Measurements from ENCODE around the gene NFU1. TPM values are rescaled to one million over a fixed set of nuclear protein-coding genes. Genes with fewer than 3 reads are reported as not detected.

The NFU1 gene
- total RNA-seq = 10 to 100 TPM; 17.8 to 23.2 TPM
- total RNA-seq = 15.0 to 19.6 reads per million in 2 donors

GRCh38 chr2:69436938-69437750, at the start of gene NFU1:
Gene NFU1 (minus strand): TSS chr2:69437435. CDS start chr2:69437422, 13 bp downstream.
- DNase-seq (peak; percentile 69 to 75 (median 71)), ATAC-seq (peak; percentile 83)
- H3K36me3 Mint-ChIP-seq (ENCODE audit: low read depth) = no peaks in the 10 kb centered on the region
- H3K27me3 Mint-ChIP-seq = no peaks in the 10 kb centered on the region
- H3K4me3 Mint-ChIP-seq = peak within 1 kb of the TSS; percentile 93
- peak within 1 kb of the TSS; percentile 97 for H3K27ac Mint-ChIP-seq
- H3K9me3 ChIP-seq (ENCODE audit: control insufficient read depth, low read length, poor library complexity, severe bottlenecking) = no peaks in the 10 kb centered on the region
- H3K4me1 Mint-ChIP-seq = peaks cover 15% of the 10 kb centered on the region

GRCh38 chr2:69483696-69484095, 46.5 kb upstream of the NFU1 start:
- DNase-seq (no peak), ATAC-seq (no peak)
- H3K27me3 Mint-ChIP-seq = no peaks in the 10 kb centered on the region
- peak overlapping the region; percentile 51 for H3K27ac Mint-ChIP-seq
- H3K4me1 Mint-ChIP-seq = peaks cover 17% of the 10 kb centered on the region
- no peaks in the 10 kb centered on the region for H3K9me3 ChIP-seq (ENCODE audit: control insufficient read depth, low read length, poor library complexity, severe bottlenecking)
- H3K4me3 Mint-ChIP-seq = no peak overlapping the region
- peaks cover 4% of the 10 kb centered on the region for H3K36me3 Mint-ChIP-seq (ENCODE audit: low read depth)

GRCh38 chr2:69483024-69483423, 45.8 kb upstream of the NFU1 start:
- DNase-seq = no peak
- Mint-ChIP-seq H3K4me3 (no peak overlapping the region), H3K4me1 (peaks cover 19% of the 10 kb centered on the region), H3K27me3 (no peaks in the 10 kb centered on the region), H3K27ac (peak overlapping the region; percentile 51), H3K36me3 (ENCODE audit: low read depth) (peaks cover 4% of the 10 kb centered on the region)
- no peak for ATAC-seq
- H3K9me3 ChIP-seq (ENCODE audit: control insufficient read depth, low read length, poor library complexity, severe bottlenecking) = no peaks in the 10 kb centered on the region

GRCh38 chr2:69482471-69482870, 45.2 kb upstream of the NFU1 start:
- peaks cover 23% of the 10 kb centered on the region for H3K4me1 Mint-ChIP-seq
- no peaks in the 10 kb centered on the region for H3K27me3 Mint-ChIP-seq
- peak overlapping the region; percentile 51 for H3K27ac Mint-ChIP-seq
- peaks cover 4% of the 10 kb centered on the region for H3K36me3 Mint-ChIP-seq (ENCODE audit: low read depth)
- H3K4me3 Mint-ChIP-seq = no peak overlapping the region
- no peak for ATAC-seq
- no peak for DNase-seq
- no peaks in the 10 kb centered on the region for H3K9me3 ChIP-seq (ENCODE audit: control insufficient read depth, low read length, poor library complexity, severe bottlenecking)

- Mint-ChIP-seq H3K27ac (no peak overlapping the region), H3K4me1 (peaks cover 29% of the 10 kb centered on the region), H3K4me3 (no peak overlapping the region), H3K36me3 (ENCODE audit: low read depth) (peaks cover 4% of the 10 kb centered on the region), H3K27me3 (no peaks in the 10 kb centered on the region)
- DNase-seq (no peak), ATAC-seq (no peak)
- no peaks in the 10 kb centered on the region for H3K9me3 ChIP-seq (ENCODE audit: control insufficient read depth, low read length, poor library complexity, severe bottlenecking)
These were observed 44.2 kb upstream of the NFU1 start for GRCh38 chr2:69481421-69481820.

- H3K9me3 ChIP-seq (ENCODE audit: control insufficient read depth, low read length, poor library complexity, severe bottlenecking) = no peaks in the 10 kb centered on the region
- ATAC-seq = no peak
- Mint-ChIP-seq H3K4me1 (peaks cover 30% of the 10 kb centered on the region), H3K4me3 (no peak overlapping the region), H3K36me3 (ENCODE audit: low read depth) (peaks cover 8% of the 10 kb centered on the region), H3K27ac (peak overlapping the region; percentile 81), H3K27me3 (no peaks in the 10 kb centered on the region)
- DNase-seq = no peak
These were observed 40.4 kb upstream of the NFU1 start for GRCh38 chr2:69477627-69478026.

GRCh38 chr2:69474688-69475087, 37.5 kb upstream of the NFU1 start:
- Mint-ChIP-seq H3K4me3 (no peak overlapping the region), H3K36me3 (ENCODE audit: low read depth) (peaks cover 11% of the 10 kb centered on the region), H3K27ac (no peak overlapping the region), H3K27me3 (no peaks in the 10 kb centered on the region), H3K4me1 (peaks cover 31% of the 10 kb centered on the region)
- H3K9me3 ChIP-seq (ENCODE audit: control insufficient read depth, low read length, poor library complexity, severe bottlenecking) = no peaks in the 10 kb centered on the region
- ATAC-seq (no peak), DNase-seq (no peak)

- Mint-ChIP-seq H3K4me3 (no peak overlapping the region), H3K4me1 (peaks cover 20% of the 10 kb centered on the region), H3K27me3 (no peaks in the 10 kb centered on the region), H3K27ac (peak overlapping the region; percentile 32), H3K36me3 (ENCODE audit: low read depth) (peaks cover 9% of the 10 kb centered on the region)
- ATAC-seq (no peak), DNase-seq (no peak)
- H3K9me3 ChIP-seq (ENCODE audit: control insufficient read depth, low read length, poor library complexity, severe bottlenecking) = no peaks in the 10 kb centered on the region
These were observed 34.6 kb upstream of the NFU1 start for GRCh38 chr2:69471793-69472192.

GRCh38 chr2:69470911-69471310, 33.7 kb upstream of the NFU1 start:
- Mint-ChIP-seq H3K36me3 (ENCODE audit: low read depth) (peaks cover 14% of the 10 kb centered on the region), H3K27ac (no peak overlapping the region)
- ATAC-seq = no peak

GRCh38 chr2:69469784-69470183, 32.5 kb upstream of the NFU1 start:
- no peak overlapping the region for H3K4me3 Mint-ChIP-seq
- ATAC-seq = no peak
- no peaks in the 10 kb centered on the region for H3K27me3 Mint-ChIP-seq
- H3K27ac Mint-ChIP-seq = no peak overlapping the region
- peaks cover 8% of the 10 kb centered on the region for H3K36me3 Mint-ChIP-seq (ENCODE audit: low read depth)
- no peaks in the 10 kb centered on the region for H3K9me3 ChIP-seq (ENCODE audit: control insufficient read depth, low read length, poor library complexity, severe bottlenecking)
- no peak for DNase-seq
- peaks cover 16% of the 10 kb centered on the region for H3K4me1 Mint-ChIP-seq

More at GRCh38 chr2:69470911-69471310, 33.7 kb upstream of the NFU1 start:
- no peaks in the 10 kb centered on the region for H3K9me3 ChIP-seq (ENCODE audit: control insufficient read depth, low read length, poor library complexity, severe bottlenecking)
- Mint-ChIP-seq H3K4me1 (peaks cover 19% of the 10 kb centered on the region), H3K4me3 (no peak overlapping the region), H3K27me3 (no peaks in the 10 kb centered on the region)
- DNase-seq = no peak

- Mint-ChIP-seq H3K4me1 (peaks cover 16% of the 10 kb centered on the region), H3K36me3 (ENCODE audit: low read depth) (peaks cover 8% of the 10 kb centered on the region), H3K27me3 (no peaks in the 10 kb centered on the region), H3K4me3 (no peak overlapping the region), H3K27ac (no peak overlapping the region)
- H3K9me3 ChIP-seq (ENCODE audit: control insufficient read depth, low read length, poor library complexity, severe bottlenecking) = no peaks in the 10 kb centered on the region
- no peak for DNase-seq
- peak; percentile 77 for ATAC-seq
These were observed 32.1 kb upstream of the NFU1 start for GRCh38 chr2:69469375-69469774.

- Mint-ChIP-seq H3K4me1 (peaks cover 16% of the 10 kb centered on the region), H3K4me3 (no peak overlapping the region), H3K27me3 (no peaks in the 10 kb centered on the region), H3K36me3 (ENCODE audit: low read depth) (peaks cover 8% of the 10 kb centered on the region), H3K27ac (no peak overlapping the region)
- H3K9me3 ChIP-seq (ENCODE audit: control insufficient read depth, low read length, poor library complexity, severe bottlenecking) = no peaks in the 10 kb centered on the region
- DNase-seq (no peak), ATAC-seq (no peak)
These were observed 29.5 kb upstream of the NFU1 start for GRCh38 chr2:69466728-69467127.

GRCh38 chr2:69465513-69466456, 28.6 kb upstream of the NFU1 start:
- no peaks in the 10 kb centered on the region for H3K9me3 ChIP-seq (ENCODE audit: control insufficient read depth, low read length, poor library complexity, severe bottlenecking)
- no peak overlapping the region for H3K4me3 Mint-ChIP-seq
- H3K27ac Mint-ChIP-seq = peak overlapping the region; percentile 79
- H3K27me3 Mint-ChIP-seq = no peaks in the 10 kb centered on the region
- H3K36me3 Mint-ChIP-seq (ENCODE audit: low read depth) = peaks cover 8% of the 10 kb centered on the region
- no peak for ATAC-seq
- DNase-seq = no peak
- peaks cover 16% of the 10 kb centered on the region for H3K4me1 Mint-ChIP-seq
